HepG2 (cell line): ENCODE data around the gene SBK3. TPM values are rescaled to one million over a fixed set of nuclear protein-coding genes. Genes with fewer than 3 reads are reported as not detected.
A peak's percentile ranks its signal among the peaks of the same experiment; 100 is the strongest.

Source experiments
- ATAC-seq: fragments of 200-7000 bp; cut with Tn5 transposase; 3 replicates; pipeline ENCODE4 v1.9.1; 2020; ENCODE audit warnings: mild to moderate bottlenecking, moderate library complexity
- BruUV-seq: library from RNA; stranded (reverse); fragments of 400-500 nt; replicated peaks from 2 replicates; lab custom pipeline; 2021; lab: Mats Ljungman, UMichigan
- CTCF ChIA-PET: fragments of 300-600 bp; formaldehyde crosslinking; extraction: SDS; loops from one replicate; lab custom pipeline; 2021; ENCODE audit warnings: low total read pairs, inconsistent platforms, low intra/inter-chr PET ratio; lab: Yijun Ruan, JAX
- POLR2A ChIA-PET: fragments of 350-600 bp; sonication (Branson Sonifier 250); formaldehyde crosslinking; loops from one replicate; lab custom pipeline; 2020; ENCODE audit warnings: antibody characterized with exemption, inconsistent platforms; lab: Yijun Ruan, JAX
- DNase-seq: peaks from one replicate; pipeline ENCODE4 v3.0.0-alpha.2; 2015; ENCODE audit warnings: low spot score
- FAIRE-seq: peaks from 3 replicates; lab custom pipeline; 2011; peaks lifted over from hg19 to GRCh38; lab: Jason Lieb, UNC
- H2AFZ ChIP-seq: one replicate; pipeline ENCODE4 v1.6.1; 2011; ENCODE audit warnings: low read length, inconsistent platforms
- H3K27ac ChIP-seq: fragments of 300-600 bp; 3 replicates; pipeline ENCODE4 v1.8.0; 2011; ENCODE audit warnings: mixed run types, mild to moderate bottlenecking, mixed read lengths, low read length, inconsistent platforms; ENCODE audit not compliant: insufficient read depth; ENCODE audit errors: extremely low read length
- H3K27me3 ChIP-seq, 2 experiments: fragments of 200-600 bp in 1 of 2; 2 replicates in 1 of 2; 3 replicates in 1 of 2; pipeline versions ENCODE4 v1.6.0 to v1.8.0; 2011; ENCODE audit warnings: low read length in 2 of 2, mild to moderate bottlenecking in 2 of 2, moderate library complexity in 2 of 2, inconsistent platforms in 1 of 2; ENCODE audit not compliant: insufficient read depth in 2 of 2, control insufficient read depth in 1 of 2
- H3K36me3 ChIP-seq, 2 experiments: fragments of 200-600 bp in 1 of 2; replicated peaks in 1 of 2; 2 replicates in 1 of 2; 3 replicates in 1 of 2; pipeline versions ENCODE4 v1.5.1 to v1.8.0; 2011; ENCODE audit warnings: low read length in 2 of 2, inconsistent platforms in 1 of 2; ENCODE audit not compliant: insufficient read depth in 2 of 2, control insufficient read depth in 1 of 2
- H3K4me1 ChIP-seq: 2 replicates; pipeline ENCODE4 v1.5.1; 2012; ENCODE audit warnings: low read length, inconsistent platforms; ENCODE audit not compliant: insufficient read depth
- H3K4me2 ChIP-seq: 2 replicates; pipeline ENCODE4 v1.6.0; 2011; ENCODE audit warnings: low read depth, low read length, inconsistent platforms
- H3K4me3 ChIP-seq, 3 experiments: fragments of 200-600 bp in 1 of 3; sonication (generic), shearing (Covaris generic) in 1 of 3; replicated peaks in 1 of 3; 2 replicates each; pipeline ENCODE4 v1.5.1; 2011 to 2016; ENCODE audit warnings: low read length in 3 of 3, inconsistent platforms in 2 of 3, low read depth in 2 of 3, mild to moderate bottlenecking in 2 of 3, control low read depth in 1 of 3, mixed read lengths in 1 of 3; ENCODE audit not compliant: insufficient read depth in 1 of 3
- H3K79me2 ChIP-seq: one replicate; pipeline ENCODE4 v1.6.1; 2011; ENCODE audit warnings: low read length, inconsistent platforms; ENCODE audit not compliant: insufficient read depth
- H3K9ac ChIP-seq: 2 replicates; pipeline ENCODE4 v1.6.0; 2011; ENCODE audit warnings: mild to moderate bottlenecking, low read depth, low read length, inconsistent platforms; ENCODE audit not compliant: insufficient read depth
- H3K9me3 ChIP-seq: 2 replicates; pipeline ENCODE4 v1.5.1; 2012; ENCODE audit warnings: mild to moderate bottlenecking, low read length
- H4K20me1 ChIP-seq: 2 replicates; pipeline ENCODE4 v1.6.0; 2011; ENCODE audit warnings: inconsistent platforms, mild to moderate bottlenecking, low read length, moderate library complexity; ENCODE audit not compliant: insufficient read depth
- AKAP8 ChIP-seq: sonication (generic); formaldehyde crosslinking; IDR thresholded peaks from 2 replicates; pipeline ENCODE4 v1.5.1; 2020; ENCODE audit warnings: mild to moderate bottlenecking, missing genetic modification reagents
- FOXC1 ChIP-seq: sonication (generic); formaldehyde crosslinking; IDR thresholded peaks from 2 replicates; pipeline ENCODE4 v1.8.0; 2022; ENCODE audit warnings: mild to moderate bottlenecking, missing genetic modification reagents, borderline replicate concordance
- KLF13 ChIP-seq: sonication (generic); formaldehyde crosslinking; IDR thresholded peaks from 2 replicates; pipeline ENCODE4 v1.4.0; 2020; ENCODE audit warnings: mild to moderate bottlenecking, missing genetic modification reagents
- MATR3 ChIP-seq: sonication (generic); formaldehyde crosslinking; IDR thresholded peaks from 2 replicates; pipeline ENCODE4 v1.4.0; 2020; ENCODE audit warnings: missing genetic modification reagents
- MBD4 ChIP-seq: IDR thresholded peaks from 2 replicates; pipeline ENCODE4 v1.6.1; 2012; ENCODE audit warnings: low read length, inconsistent platforms, borderline replicate concordance
- ZFP36L2 ChIP-seq: sonication (generic); formaldehyde crosslinking; IDR thresholded peaks from 2 replicates; pipeline ENCODE4 v1.4.0; 2020; ENCODE audit warnings: missing genetic modification reagents
- ZFX ChIP-seq: sonication (generic); formaldehyde crosslinking; IDR thresholded peaks from 2 replicates; pipeline ENCODE4 v1.4.0; 2020; ENCODE audit warnings: mild to moderate bottlenecking, low read depth, missing genetic modification reagents, moderate library complexity
- ZNF678 ChIP-seq: sonication (generic); formaldehyde crosslinking; IDR thresholded peaks from 2 replicates; pipeline ENCODE4 v1.4.0; 2020; ENCODE audit warnings: mild to moderate bottlenecking, missing genetic modification reagents
- WGBS: methylation state at CpG from one replicate; pipeline ENCODE4 v1.1.6; 2017; ENCODE audit warnings: low lambda C conversion rate; 5-methylcytosine and 5-hydroxymethylcytosine counted together
- in situ Hi-C: cut with HindIII; loops from 2 replicates; pipeline ENCODE4 v1.10.0; 2017; ENCODE audit warnings: low pct_unique_long_range_greater_than_20kb; ENCODE audit not compliant: extremely low pct_ligation_motif_present
- intact Hi-C: fragments of 100-400 bp; cut with micrococcal nuclease; formaldehyde crosslinking; loops from one replicate; pipeline ENCODE4 v1.10.0; 2022; ENCODE audit not compliant: unreplicated experiment
- polyA plus RNA-seq, 8 experiments: library from polyadenylated mRNA; depleted of rRNA in 3 of 8; stranded (reverse) in 7 of 8; unstranded in 1 of 8; fragments of >200 nt; fragmentation: Illumina TruSeq in 4 of 8; extraction: Trizol in 4 of 8; gene quantifications; 2 replicates each; pipeline versions ENCODE4 v1.2.1 to v1.2.3, GENCODE V29; 2011 to 2016; ENCODE audit warnings: low read depth in 4 of 8, missing spikeins in 1 of 8, mixed read lengths in 1 of 8; ENCODE audit not compliant: insufficient read depth in 1 of 8
- total RNA-seq, 5 experiments: library from RNA; depleted of rRNA; stranded (reverse); fragments of >200 nt; fragmentation: Illumina TruSeq; extraction: Trizol; gene quantifications; 2 replicates each; pipeline ENCODE4 v1.2.3, GENCODE V29; 2016; ENCODE audit warnings: low read depth in 1 of 5
- TF ChIP-seq, protein P1 (sequence below): sonication (generic); formaldehyde crosslinking; IDR thresholded peaks from 2 replicates; pipeline ENCODE4 v1.5.1; 2020; ENCODE audit warnings: mild to moderate bottlenecking, missing genetic modification reagents, moderate library complexity

SBK3 gene
- total and polyA plus RNA-seq, 2 of the 13 experiments (the other 11 are each of a cell fraction or from before 2014, with no cell fraction given), result 0.66 to 0.77 TPM

DNA sequence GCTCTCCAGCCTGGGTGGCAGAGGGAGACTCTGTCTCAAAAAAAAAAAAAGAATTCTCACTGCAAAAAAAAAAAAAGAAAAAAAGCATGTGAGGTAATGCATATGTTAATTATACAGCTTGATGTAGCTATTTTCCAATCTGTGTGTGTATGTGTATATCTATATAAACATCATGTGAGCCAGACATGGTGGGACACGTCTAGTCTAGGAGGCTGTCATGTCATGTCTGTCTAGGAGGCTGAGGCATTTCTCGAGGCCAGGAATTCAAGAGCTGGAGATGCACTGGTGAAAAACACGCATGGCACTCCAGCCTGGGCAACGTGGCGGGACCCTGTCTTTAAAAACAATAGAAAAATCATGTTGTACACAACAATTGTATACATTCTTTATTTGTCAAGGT lies 6.9 kb upstream of the SBK3 start:
- H3K4me1 ChIP-seq, result peaks cover 72% of the 10 kb centered on the region
- intact Hi-C loops, result loop anchor here (2.0 to 10.0 kb wide), 2 partner anchors 29 to 53 kb away; partner anchors contain the start of genes ZNF524, ZNF579 and ZNF865
- no TSS peak for BruUV-seq

DNA sequence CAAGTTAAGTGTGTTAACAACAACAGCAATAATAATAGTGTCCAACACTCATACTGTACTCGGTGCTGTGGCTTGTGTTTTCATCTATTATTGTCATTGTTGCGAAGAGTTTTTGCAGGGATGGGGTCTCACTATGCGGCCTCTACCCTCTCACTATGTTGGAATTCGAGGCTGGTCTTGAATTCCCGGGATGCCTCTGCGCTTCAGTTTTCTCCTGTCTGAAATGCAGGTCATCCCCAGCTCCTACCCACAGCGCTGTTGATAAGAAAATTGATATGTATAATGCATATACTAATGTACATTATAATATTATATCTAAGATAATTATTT lies 4.9 kb upstream of the SBK3 start:
- H3K36me3 ChIP-seq, result no peaks in the 10 kb centered on the region
- 7% methylated on average over 7 of the region's 7 CpGs for WGBS
- intact Hi-C loops, result loop anchor here (10.0 kb wide), 1 partner anchor 55 kb away; the partner anchor contains the start of genes ZNF524 and ZNF865
- peak overlapping the region; percentile 97 for H3K4me2 ChIP-seq
- ATAC-seq (no peak), FAIRE-seq (peak; percentile 15), DNase-seq (no peak)
- H4K20me1 ChIP-seq, result no peaks in the 10 kb centered on the region
- in situ Hi-C loops, result no loop called here
- H3K27ac ChIP-seq, result no peak overlapping the region
- no peaks in the 10 kb centered on the region for H3K79me2 ChIP-seq
- H3K27me3 ChIP-seq, result no peaks in the 10 kb centered on the region; a peak in 1 of 5 replicates
- H3K4me1 ChIP-seq, result peaks cover 79% of the 10 kb centered on the region
- peak overlapping the region; percentile 55 to 80 (median 66) for H3K4me3 ChIP-seq
- H2AFZ ChIP-seq, result no peak overlapping the region
- H3K9me3 ChIP-seq, result no peaks in the 10 kb centered on the region
- no TSS peak for BruUV-seq
- CTCF ChIA-PET, result no interaction called here
- H3K9ac ChIP-seq, result peak overlapping the region; percentile 68; the same call in 1 of the 2 replicates
- POLR2A ChIA-PET, result interaction anchor here (0.8 to 1.3 kb wide), 7 partner anchors 9 to 341 kb away, joined by 3 to 13 read pairs (median 3); partner anchors contain the start of genes FIZ1, PTPRH, U2AF2 and UBE2S
- TF ChIP-seq, protein P1, sequence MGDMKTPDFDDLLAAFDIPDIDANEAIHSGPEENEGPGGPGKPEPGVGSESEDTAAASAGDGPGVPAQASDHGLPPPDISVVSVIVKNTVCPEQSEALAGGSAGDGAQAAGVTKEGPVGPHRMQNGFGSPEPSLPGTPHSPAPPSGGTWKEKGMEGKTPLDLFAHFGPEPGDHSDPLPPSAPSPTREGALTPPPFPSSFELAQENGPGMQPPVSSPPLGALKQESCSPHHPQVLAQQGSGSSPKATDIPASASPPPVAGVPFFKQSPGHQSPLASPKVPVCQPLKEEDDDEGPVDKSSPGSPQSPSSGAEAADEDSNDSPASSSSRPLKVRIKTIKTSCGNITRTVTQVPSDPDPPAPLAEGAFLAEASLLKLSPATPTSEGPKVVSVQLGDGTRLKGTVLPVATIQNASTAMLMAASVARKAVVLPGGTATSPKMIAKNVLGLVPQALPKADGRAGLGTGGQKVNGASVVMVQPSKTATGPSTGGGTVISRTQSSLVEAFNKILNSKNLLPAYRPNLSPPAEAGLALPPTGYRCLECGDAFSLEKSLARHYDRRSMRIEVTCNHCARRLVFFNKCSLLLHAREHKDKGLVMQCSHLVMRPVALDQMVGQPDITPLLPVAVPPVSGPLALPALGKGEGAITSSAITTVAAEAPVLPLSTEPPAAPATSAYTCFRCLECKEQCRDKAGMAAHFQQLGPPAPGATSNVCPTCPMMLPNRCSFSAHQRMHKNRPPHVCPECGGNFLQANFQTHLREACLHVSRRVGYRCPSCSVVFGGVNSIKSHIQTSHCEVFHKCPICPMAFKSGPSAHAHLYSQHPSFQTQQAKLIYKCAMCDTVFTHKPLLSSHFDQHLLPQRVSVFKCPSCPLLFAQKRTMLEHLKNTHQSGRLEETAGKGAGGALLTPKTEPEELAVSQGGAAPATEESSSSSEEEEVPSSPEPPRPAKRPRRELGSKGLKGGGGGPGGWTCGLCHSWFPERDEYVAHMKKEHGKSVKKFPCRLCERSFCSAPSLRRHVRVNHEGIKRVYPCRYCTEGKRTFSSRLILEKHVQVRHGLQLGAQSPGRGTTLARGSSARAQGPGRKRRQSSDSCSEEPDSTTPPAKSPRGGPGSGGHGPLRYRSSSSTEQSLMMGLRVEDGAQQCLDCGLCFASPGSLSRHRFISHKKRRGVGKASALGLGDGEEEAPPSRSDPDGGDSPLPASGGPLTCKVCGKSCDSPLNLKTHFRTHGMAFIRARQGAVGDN (CRISPR knock-in tag), result 0 out of 2 replicates have a peak, but pooled peaks have one; percentile 1
- TF ChIP-seq KLF13 (CRISPR knock-in tag), result no peak
- no peak for TF ChIP-seq ZNF678 (CRISPR knock-in tag)
- no peak for TF ChIP-seq MATR3 (CRISPR knock-in tag)
- 0 out of 2 replicates have a peak, but pooled peaks have one; percentile 6 for TF ChIP-seq ZFX (CRISPR knock-in tag)

More for the DNA sequence above, 6.9 kb upstream of the SBK3 start:
- DNase-seq (no peak), ATAC-seq (no peak), FAIRE-seq (no peak)
- Histone ChIP-seq H3K4me2 (peak overlapping the region; percentile 75), H3K27me3 (no peaks in the 10 kb centered on the region), H2AFZ (no peak overlapping the region), H3K27ac (no peak overlapping the region), H4K20me1 (no peaks in the 10 kb centered on the region), H3K79me2 (no peaks in the 10 kb centered on the region), H3K9ac (no peak overlapping the region), H3K4me3 (0 out of 6 replicates have a peak overlapping the region, but pooled peaks of 1 of the 3 experiments have one; percentile 32), H3K9me3 (no peaks in the 10 kb centered on the region), H3K36me3 (no peaks in the 10 kb centered on the region)
- ChIA-PET CTCF (no interaction called here), POLR2A (interaction anchor here (1.4 to 2.7 kb wide), 7 partner anchors 28 to 102 kb away, joined by 4 to 18 read pairs (median 5); partner anchors contain the start of genes FIZ1, NAT14, ZNF524 and ZNF579)
- in situ Hi-C loops, result no loop called here
- TF ChIP-seq FOXC1 (CRISPR knock-in tag) (no peak), AKAP8 (no peak), ZFP36L2 (CRISPR knock-in tag) (no peak), MBD4 (no peak)
- WGBS, result 31% methylated on average over 5 of the region's 5 CpGs
